GM21619 (cell line): ENCODE measurements around the gene GNG7.

Source experiments
- ATAC-seq: cut with Tn5 transposase; IDR thresholded peaks from one replicate; pipeline ENCODE4 v1.9.1; 2021; ENCODE audit not compliant: unreplicated experiment

GNG7 gene

GRCh38 chr19:2492870-2493269 is 209.6 kb downstream of the GNG7 start:
- ATAC-seq: no peak

- ATAC-seq: no peak
Measured at GRCh38 chr19:2491130-2491801, 211.2 kb downstream of the GNG7 start.

- no peak for ATAC-seq
Measured at GRCh38 chr19:2490659-2491058, 211.8 kb downstream of the GNG7 start.

- ATAC-seq: no peak
Measured at GRCh38 chr19:2488942-2489731, 213.4 kb downstream of the GNG7 start.

- no peak for ATAC-seq
Measured at GRCh38 chr19:2488405-2488941, 214.0 kb downstream of the GNG7 start.

GRCh38 chr19:2487842-2488241 is 214.7 kb downstream of the GNG7 start:
- no peak for ATAC-seq

- ATAC-seq: no peak
Measured at GRCh38 chr19:2487090-2487489, 215.4 kb downstream of the GNG7 start.

- ATAC-seq: no peak
Measured at GRCh38 chr19:2485428-2485827, 217.1 kb downstream of the GNG7 start.

- no peak for ATAC-seq
Measured at GRCh38 chr19:2484178-2484937, 218.1 kb downstream of the GNG7 start.

GRCh38 chr19:2483484-2484151 is 218.9 kb downstream of the GNG7 start:
- ATAC-seq: no peak

GRCh38 chr19:2483084-2483483 is 219.4 kb downstream of the GNG7 start:
- no peak for ATAC-seq

GRCh38 chr19:2482354-2483038 is 220.0 kb downstream of the GNG7 start:
- no peak for ATAC-seq

GRCh38 chr19:2481466-2481865 is 221.0 kb downstream of the GNG7 start:
- ATAC-seq: no peak

GRCh38 chr19:2479556-2480194 is 222.8 kb downstream of the GNG7 start:
- ATAC-seq: no peak

- no peak for ATAC-seq
Measured at GRCh38 chr19:2478756-2479555, 223.5 kb downstream of the GNG7 start.

- ATAC-seq: no peak
Measured at GRCh38 chr19:2478278-2478755, 224.2 kb downstream of the GNG7 start.

GRCh38 chr19:2477732-2478191 is 224.7 kb downstream of the GNG7 start:
- ATAC-seq: no peak

GRCh38 chr19:2477141-2477710 is 225.3 kb downstream of the GNG7 start:
- ATAC-seq: no peak
